A549 (cell line): Measurements from ENCODE around the gene ARHGAP11A.
"Not testable (repeated sequence)": the region's sequence is repeated elsewhere in the genome, so short reads cannot be mapped to it uniquely, and the experiment has no call there.

Experiments used
- BCL3 ChIP-seq: fragments of >200 bp; sonication (Bioruptor Twin); formaldehyde crosslinking; IDR thresholded peaks from 3 replicates; pipeline ENCODE4 v1.6.1; 2016
- CEBPB ChIP-seq, 2 experiments: fragments of >200 bp in 1 of 2; sonication (Bioruptor Twin) in 1 of 2; formaldehyde crosslinking in 1 of 2; IDR thresholded peaks; 2 replicates each; pipeline ENCODE4 v1.6.1; 2012 to 2016
- CTCF ChIP-seq: fragments of >200 bp; sonication (Bioruptor Twin); formaldehyde crosslinking; IDR thresholded peaks from 3 replicates; pipeline ENCODE4 v1.5.1; 2016
- ELK1 ChIP-seq: fragments of 150-350 bp; IDR thresholded peaks from 2 replicates; pipeline ENCODE4 v1.6.1; 2014; ENCODE audit warnings: low read depth, mild to moderate bottlenecking, low read length
- HOXB13 ChIP-seq: fragments of 250-450 bp; sonication (Bioruptor Pico); IDR thresholded peaks from 2 replicates; pipeline ENCODE4 v1.5.0; 2020; ENCODE audit warnings: low read depth, mild to moderate bottlenecking, moderate library complexity
- JUN ChIP-seq, 2 experiments: fragments of >200 bp; sonication (Bioruptor Twin); formaldehyde crosslinking; IDR thresholded peaks; 2 replicates in 1 of 2; 3 replicates in 1 of 2; pipeline ENCODE4 v1.6.1; 2016 to 2017
- KDM1A ChIP-seq: fragments of 200-600 bp; sonication (generic); IDR thresholded peaks from 2 replicates; pipeline ENCODE4 v1.6.1; 2016; ENCODE audit warnings: low read depth, mild to moderate bottlenecking
- MAX ChIP-seq: IDR thresholded peaks from 2 replicates; pipeline ENCODE4 v1.6.1; 2012
- POLR2A ChIP-seq: IDR thresholded peaks from 2 replicates; pipeline ENCODE4 v1.6.1; 2012; ENCODE audit warnings: mild to moderate bottlenecking, low read length
- RAD21 ChIP-seq, 2 experiments: fragments of >200 bp in 1 of 2; sonication (Bioruptor Twin) in 1 of 2; formaldehyde crosslinking in 1 of 2; IDR thresholded peaks in 1 of 2; conservative IDR thresholded peaks in 1 of 2; 2 replicates in 1 of 2; 3 replicates in 1 of 2; pipeline ENCODE4 v1.6.1; 2012 to 2018; ENCODE audit warnings: inconsistent platforms in 1 of 2
- RFX5 ChIP-seq: fragments of 450-650 bp; IDR thresholded peaks from 2 replicates; pipeline ENCODE4 v1.7.1; 2014; ENCODE audit warnings: antibody characterized with exemption, mild to moderate bottlenecking, moderate library complexity
- SMC3 ChIP-seq: fragments of >200 bp; sonication (Bioruptor Twin); formaldehyde crosslinking; IDR thresholded peaks from 3 replicates; pipeline ENCODE4 v1.6.1; 2018; ENCODE audit warnings: inconsistent platforms
- SREBF2 ChIP-seq: fragments of 450-650 bp; IDR thresholded peaks from 2 replicates; pipeline ENCODE4 v1.6.1; 2014; ENCODE audit warnings: mild to moderate bottlenecking, moderate library complexity

GRCh38 chr15:32585844-32586243 is 29.5 kb upstream of the ARHGAP11A start:
- TF ChIP-seq CTCF; KDM1A; POLR2A; RFX5; MAX; SMC3; JUN (IDR thresholded peaks at IDR 0.05); SREBF2; RAD21 (conservative IDR thresholded peaks at IDR 0.05 in 1 of 2, IDR thresholded peaks at IDR 0.05 in 1 of 2); ELK1; CEBPB (IDR thresholded peaks at IDR 0.05); HOXB13 (CRISPR knock-in tag); BCL3: not testable (repeated sequence)
